HAP-1 (cell line): Measurements from ENCODE around the gene MIA2.
"Not testable (repeated sequence)": the region's sequence is repeated elsewhere in the genome, so short reads cannot be mapped to it uniquely, and the experiment has no call there.

ENCODE experiments used
- DNase-seq, 2 experiments: peaks; one replicate each; pipeline ENCODE4 v3.0.0-alpha.2; 2016 to 2020; ENCODE audit warnings: low spot score in 2 of 2
- H3K27me3 ChIP-seq: fragments of 250-450 bp; sonication (Bioruptor Pico); 2 replicates; pipeline ENCODE4 v1.5.1; 2020; ENCODE audit warnings: low read depth, mild to moderate bottlenecking, moderate library complexity
- H3K36me3 ChIP-seq: fragments of 250-450 bp; sonication (Bioruptor Pico); replicated peaks from 2 replicates; pipeline ENCODE4 v1.5.1; 2020; ENCODE audit warnings: mild to moderate bottlenecking
- H3K4me1 ChIP-seq: fragments of 250-450 bp; sonication (Bioruptor Pico); 2 replicates; pipeline ENCODE4 v1.5.1; 2020; ENCODE audit warnings: mild to moderate bottlenecking
- H3K4me3 ChIP-seq: fragments of 250-450 bp; sonication (Bioruptor Pico); 2 replicates; pipeline ENCODE4 v1.5.1; 2020; ENCODE audit warnings: mild to moderate bottlenecking, moderate library complexity
- H3K9me3 ChIP-seq: fragments of 250-450 bp; sonication (Bioruptor Pico); 2 replicates; pipeline ENCODE4 v1.5.1; 2020; ENCODE audit warnings: mild to moderate bottlenecking, moderate library complexity
- in situ Hi-C: fragments of 300-500 bp; cut with MboI; formaldehyde crosslinking; loops from 3 replicates; pipeline ENCODE4 v1.14.3; 2020; ENCODE audit warnings: low sequenced_read_pairs, inconsistent platforms, mixed read lengths

Gene MIA2

DNA sequence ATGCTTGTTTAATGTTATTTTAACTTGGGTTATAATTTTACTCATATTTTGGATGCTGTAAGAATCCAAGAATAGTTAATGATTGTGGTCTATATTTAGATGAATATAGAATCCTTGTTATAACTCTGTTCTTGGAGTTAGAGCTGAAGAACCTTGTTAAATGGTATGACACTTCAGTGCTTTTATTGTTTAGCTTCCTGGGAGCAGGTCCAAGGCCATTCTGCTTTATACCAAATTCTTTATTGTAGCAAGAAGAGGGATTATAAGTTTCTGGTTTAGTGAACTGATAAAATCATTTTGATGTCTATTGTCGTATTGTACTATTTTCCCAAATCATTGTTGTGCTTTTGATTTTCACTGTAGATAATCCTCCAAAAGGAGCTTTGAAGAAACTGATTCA is 69.4 kb downstream of the MIA2 start:
- Histone ChIP-seq H3K4me1 (peaks cover 10% of the 10 kb centered on the region), H3K27me3 (no peaks in the 10 kb centered on the region), H3K9me3 (no peaks in the 10 kb centered on the region), H3K4me3 (no peak overlapping the region), H3K36me3 (no peaks in the 10 kb centered on the region)
- DNase-seq = peak; percentile 62 to 97
- in situ Hi-C loops = no loop called here

DNA sequence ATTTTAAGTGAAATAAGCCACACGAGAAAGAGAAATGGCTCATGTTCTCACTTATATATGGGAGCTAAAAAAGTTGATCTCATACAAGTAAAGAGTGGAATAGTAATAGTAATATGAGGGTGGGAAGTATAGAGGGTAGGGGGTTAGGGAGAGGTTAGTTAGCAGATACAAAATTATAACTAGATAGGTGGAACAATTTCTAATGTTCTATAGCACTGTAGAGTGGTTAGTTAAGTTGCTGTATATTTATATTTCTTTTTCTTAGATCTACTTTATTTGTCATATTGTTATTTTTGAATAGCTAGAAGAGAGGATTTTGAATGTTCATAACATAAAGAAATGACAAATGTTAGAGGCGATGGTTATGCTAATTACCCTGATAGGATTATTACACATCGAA is 74.1 kb downstream of the MIA2 start:
- Histone ChIP-seq H3K4me1 (peaks cover 7% of the 10 kb centered on the region), H3K4me3 (no peak overlapping the region), H3K36me3 (no peaks in the 10 kb centered on the region), H3K9me3 (no peaks in the 10 kb centered on the region), H3K27me3 (no peaks in the 10 kb centered on the region)
- in situ Hi-C loops = no loop called here
- DNase-seq = no peak

DNA sequence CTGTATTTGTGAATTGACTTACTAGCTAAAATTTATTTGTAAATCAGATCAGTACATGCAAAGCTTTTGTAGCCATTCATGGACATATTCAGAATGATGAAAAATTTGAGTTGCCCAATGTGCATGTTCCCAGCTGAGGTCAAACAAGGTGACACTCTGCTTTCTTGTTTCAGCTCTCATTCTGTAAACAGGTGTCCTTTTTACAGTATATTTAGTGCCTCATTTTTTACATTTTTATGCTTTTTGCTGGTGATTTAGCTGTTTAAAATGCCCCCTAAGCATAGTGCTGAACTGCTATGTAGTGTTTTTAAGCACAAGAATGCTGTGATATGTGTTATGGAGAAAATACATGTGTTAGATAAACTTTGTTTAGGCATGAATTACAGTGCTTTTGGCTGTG is 76.3 kb downstream of the MIA2 start:
- H3K27me3 ChIP-seq = no peaks in the 10 kb centered on the region
- H3K36me3 ChIP-seq = no peaks in the 10 kb centered on the region
- no peak for DNase-seq
- no peaks in the 10 kb centered on the region for H3K9me3 ChIP-seq
- H3K4me1 ChIP-seq = no peaks in the 10 kb centered on the region
- in situ Hi-C loops = no loop called here
- H3K4me3 ChIP-seq = no peak overlapping the region

DNA sequence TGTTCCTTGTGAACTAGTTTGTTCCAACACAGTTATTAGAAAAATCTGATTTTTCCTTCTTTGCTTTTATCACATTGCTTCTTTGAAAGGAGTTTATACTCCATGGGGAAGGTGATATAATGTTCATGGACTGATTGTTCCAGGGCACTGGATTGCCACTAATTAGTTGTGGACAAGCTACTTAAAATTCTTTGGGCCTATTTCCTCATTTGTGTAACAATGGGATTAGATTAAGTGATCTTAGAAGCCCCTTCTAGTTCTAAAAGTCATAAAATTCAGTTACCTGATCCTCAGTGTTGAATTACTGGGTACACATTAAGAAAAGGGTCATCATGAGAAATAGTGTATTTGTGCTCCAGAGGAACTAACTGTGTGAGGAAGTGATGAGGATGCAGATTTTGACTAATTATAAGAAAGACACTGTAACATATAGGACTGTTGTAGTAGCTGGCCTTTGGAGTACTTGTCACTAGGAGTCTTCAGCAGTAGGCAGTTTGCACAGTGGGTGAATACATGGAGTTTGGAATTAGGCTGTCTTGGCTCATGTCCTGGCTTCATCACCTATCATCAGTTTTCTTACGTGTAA is 82.2 kb downstream of the MIA2 start:
- no peaks in the 10 kb centered on the region for H3K27me3 ChIP-seq
- peaks cover 2% of the 10 kb centered on the region; the same call in 1 of the 2 replicates for H3K36me3 ChIP-seq

DNA sequence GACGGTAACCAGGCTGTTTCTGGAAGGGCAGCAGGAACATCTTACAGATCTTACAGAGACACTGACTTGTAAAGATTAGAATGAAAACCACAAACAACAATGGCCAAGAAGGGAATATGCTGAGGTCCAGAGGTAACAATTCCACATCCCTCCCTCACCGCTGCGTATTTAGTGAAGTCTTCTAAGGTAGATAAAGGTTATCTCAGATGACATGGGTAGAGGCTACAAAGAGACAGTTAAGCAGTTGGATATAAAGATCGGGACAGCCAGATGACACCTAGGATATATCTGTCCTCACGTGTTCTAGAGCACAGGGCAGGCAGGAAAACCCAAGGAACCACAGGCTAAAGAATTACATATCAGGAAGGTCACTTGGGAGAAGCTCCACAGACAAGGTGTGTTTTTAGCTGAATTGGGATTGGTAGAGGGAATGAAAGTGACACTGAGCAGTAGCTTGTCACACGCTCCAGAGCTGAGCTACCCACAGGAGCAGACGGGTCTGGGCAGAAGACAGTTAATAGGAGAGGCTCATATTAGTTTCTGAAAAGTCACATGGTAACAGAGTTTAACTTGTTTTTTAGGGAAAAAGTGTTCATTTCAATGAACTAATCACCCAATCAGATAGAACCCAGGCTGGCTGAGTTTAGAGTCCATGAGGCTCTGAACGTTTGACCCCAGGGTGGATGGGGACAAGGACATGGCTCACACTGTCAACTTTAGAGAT is 83.3 kb downstream of the MIA2 start:
- H3K9me3 ChIP-seq = no peaks in the 10 kb centered on the region
- in situ Hi-C loops = no loop called here
- DNase-seq = no peak
- peaks cover 12% of the 10 kb centered on the region for H3K4me1 ChIP-seq
- H3K4me3 ChIP-seq = no peak overlapping the region
- peaks cover 2% of the 10 kb centered on the region; the same call in 1 of the 2 replicates for H3K36me3 ChIP-seq
- no peaks in the 10 kb centered on the region for H3K27me3 ChIP-seq

More for the DNA sequence above, 82.2 kb downstream of the MIA2 start:
- Histone ChIP-seq H3K4me1 (peaks cover 12% of the 10 kb centered on the region), H3K4me3 (no peak overlapping the region), H3K9me3 (no peaks in the 10 kb centered on the region)
- peak; percentile 15 to 74 for DNase-seq
- in situ Hi-C loops = no loop called here

DNA sequence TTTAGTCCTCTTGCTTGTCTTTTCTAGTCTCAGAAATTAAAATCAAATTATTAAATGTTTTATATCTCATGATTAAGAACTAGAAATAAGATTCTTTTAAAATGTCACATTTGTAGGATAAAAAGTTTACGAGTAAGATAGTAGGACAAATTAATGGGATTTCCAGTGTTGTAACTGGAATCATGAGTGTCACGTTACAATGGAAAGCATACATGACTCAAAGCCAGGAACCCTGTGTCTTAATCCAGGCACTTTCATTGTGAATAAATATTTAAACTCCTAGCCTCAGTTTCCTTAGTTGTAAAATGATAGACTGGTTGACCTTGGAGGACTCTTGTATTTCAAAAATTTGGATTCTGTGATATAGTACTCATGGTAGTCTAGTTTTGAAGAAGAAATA is 84.9 kb downstream of the MIA2 start:
- Histone ChIP-seq H3K4me1 (peaks cover 12% of the 10 kb centered on the region), H3K36me3 (peaks cover 2% of the 10 kb centered on the region; the same call in 1 of the 2 replicates), H3K27me3 (no peaks in the 10 kb centered on the region), H3K9me3 (no peaks in the 10 kb centered on the region), H3K4me3 (no peak overlapping the region)
- in situ Hi-C loops = no loop called here
- no peak for DNase-seq

DNA sequence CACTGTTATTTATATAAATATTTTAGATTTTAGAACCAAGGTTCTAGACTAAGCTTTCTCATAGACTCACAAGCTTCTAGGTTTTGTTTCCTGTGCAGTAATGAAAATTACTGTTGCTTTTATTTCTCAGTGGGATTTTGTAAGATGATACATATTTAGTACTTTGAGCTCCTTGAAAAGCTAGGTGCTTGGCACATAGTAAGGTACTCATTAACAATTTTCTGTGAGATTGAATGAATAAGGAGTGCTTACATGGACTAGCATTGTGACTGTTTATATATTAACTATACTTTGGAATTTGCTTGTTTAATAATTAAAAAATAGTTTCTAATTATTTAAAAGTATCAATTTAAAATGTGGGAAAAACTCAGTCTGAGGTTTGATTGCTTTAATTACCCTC is 85.7 kb downstream of the MIA2 start:
- H3K4me1 ChIP-seq = peaks cover 12% of the 10 kb centered on the region
- H3K4me3 ChIP-seq = no peak overlapping the region
- H3K36me3 ChIP-seq = peaks cover 2% of the 10 kb centered on the region; the same call in 1 of the 2 replicates
- no peak for DNase-seq
- H3K9me3 ChIP-seq = no peaks in the 10 kb centered on the region
- no peaks in the 10 kb centered on the region for H3K27me3 ChIP-seq
- in situ Hi-C loops = no loop called here

DNA sequence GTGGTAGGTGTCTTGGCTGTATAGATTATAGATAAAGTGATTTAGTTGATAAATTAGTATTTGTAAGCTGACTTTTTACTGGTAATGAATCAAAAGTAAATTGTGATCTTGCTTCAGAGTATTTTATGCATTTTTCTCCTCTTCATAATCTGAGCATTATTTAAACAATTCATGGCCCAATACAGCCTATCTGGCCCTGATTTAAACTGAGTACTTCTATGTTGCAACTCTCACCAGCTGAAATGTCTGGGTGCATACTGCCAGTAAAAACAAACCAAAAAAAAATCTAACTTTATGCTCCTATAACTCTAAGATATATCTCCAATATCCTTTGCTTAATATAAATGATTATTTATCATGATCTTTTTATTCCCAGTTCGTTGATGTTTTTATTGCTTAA is 86.6 kb downstream of the MIA2 start:
- Histone ChIP-seq H3K36me3 (peaks cover 2% of the 10 kb centered on the region; the same call in 1 of the 2 replicates), H3K4me1 (peaks cover 11% of the 10 kb centered on the region), H3K9me3 (no peaks in the 10 kb centered on the region), H3K4me3 (no peak overlapping the region), H3K27me3 (no peaks in the 10 kb centered on the region)
- DNase-seq = no peak
- in situ Hi-C loops = no loop called here

DNA sequence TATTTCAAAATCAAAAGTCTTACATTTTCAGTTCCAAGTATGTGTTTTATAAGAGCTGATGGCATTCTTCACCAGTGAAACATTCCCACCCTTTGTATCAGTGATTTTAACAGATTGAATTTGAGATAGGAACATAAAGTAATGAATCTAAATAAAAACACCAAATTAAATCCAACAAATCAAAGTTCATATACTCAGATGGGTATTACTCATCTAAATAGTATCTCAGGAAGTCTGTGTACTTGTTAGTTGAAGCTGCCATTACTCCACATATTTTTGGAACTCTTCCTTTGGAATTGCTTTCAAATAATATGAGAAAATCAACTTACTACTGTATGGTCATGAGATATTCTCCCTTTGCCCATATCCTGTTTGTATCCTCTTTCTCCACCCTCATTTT is 89.1 kb downstream of the MIA2 start:
- no peak for DNase-seq
- in situ Hi-C loops = no loop called here
- Histone ChIP-seq H3K9me3 (no peaks in the 10 kb centered on the region), H3K4me3 (no peak overlapping the region), H3K36me3 (peaks cover 3% of the 10 kb centered on the region), H3K4me1 (no peaks in the 10 kb centered on the region), H3K27me3 (no peaks in the 10 kb centered on the region)

DNA sequence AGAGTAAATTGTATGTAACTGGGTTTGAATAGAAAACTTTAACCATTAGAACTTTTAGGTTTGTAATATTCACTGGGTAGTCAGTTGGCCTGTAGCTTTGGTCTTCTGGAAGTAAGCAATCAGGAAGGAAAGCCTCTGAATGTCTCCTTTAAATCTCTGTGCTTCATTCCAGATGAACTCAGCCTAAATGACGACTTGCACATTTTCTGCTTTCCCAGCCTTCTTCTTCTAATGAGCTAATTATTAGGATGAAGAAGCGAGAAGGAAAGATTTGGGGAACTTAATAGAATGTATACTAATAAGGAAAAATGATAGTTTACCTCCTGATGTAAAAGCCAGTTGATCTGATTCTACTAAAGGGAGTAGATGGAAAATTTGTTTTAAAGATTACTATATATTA is 90.4 kb downstream of the MIA2 start:
- H3K36me3 ChIP-seq = peaks cover 6% of the 10 kb centered on the region; the same call in 1 of the 2 replicates
- H3K27me3 ChIP-seq = no peaks in the 10 kb centered on the region
- in situ Hi-C loops = no loop called here
- no peaks in the 10 kb centered on the region for H3K4me1 ChIP-seq
- H3K9me3 ChIP-seq = no peaks in the 10 kb centered on the region
- H3K4me3 ChIP-seq = no peak overlapping the region
- no peak for DNase-seq

DNA sequence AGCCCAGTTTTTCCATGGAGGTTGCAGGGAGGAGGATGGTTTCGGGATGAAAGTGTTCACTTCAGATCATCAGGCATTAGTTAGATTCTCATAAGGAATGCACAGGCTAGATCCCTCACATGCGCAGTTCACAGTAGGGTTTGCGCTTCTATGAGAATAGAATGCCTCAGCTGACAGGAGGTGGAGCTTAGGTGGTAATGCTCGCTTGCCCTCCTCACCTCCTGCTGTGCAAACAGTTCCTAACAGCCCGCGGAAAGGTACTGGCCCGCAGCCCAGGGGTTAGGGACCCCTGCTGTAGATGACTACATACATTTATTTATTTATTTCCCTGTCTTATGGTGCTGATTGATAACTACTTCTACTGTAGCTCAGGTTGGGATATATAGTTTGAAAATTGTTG is 105.3 kb downstream of the MIA2 start:
- no peaks in the 10 kb centered on the region for H3K4me1 ChIP-seq
- H3K4me3 ChIP-seq = no peak overlapping the region
- H3K36me3 ChIP-seq = no peaks in the 10 kb centered on the region
- no peak for DNase-seq
- in situ Hi-C loops = no loop called here
- H3K9me3 ChIP-seq = no peaks in the 10 kb centered on the region
- no peaks in the 10 kb centered on the region for H3K27me3 ChIP-seq

DNA sequence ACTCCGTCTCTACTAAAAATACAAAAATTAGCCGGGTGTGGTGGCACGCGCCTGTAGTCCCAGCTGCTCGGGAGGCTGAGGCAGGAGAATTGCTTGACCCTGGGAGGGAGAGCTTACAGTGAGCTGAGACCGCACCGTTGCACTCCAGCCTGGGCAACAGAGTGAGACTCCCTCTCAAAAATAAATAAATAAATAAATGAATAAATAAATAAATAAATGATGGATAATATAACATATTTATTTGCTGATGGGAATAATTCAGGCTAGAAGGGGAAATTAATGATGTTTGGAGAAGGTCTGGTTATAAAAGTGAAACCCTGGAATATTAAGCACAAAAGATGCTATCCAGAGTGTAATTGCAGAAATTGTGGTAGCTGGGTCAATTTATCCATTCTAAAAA is 107.4 kb downstream of the MIA2 start:
- H3K4me1 ChIP-seq, H3K9me3 ChIP-seq, H3K27me3 ChIP-seq, DNase-seq, in situ Hi-C loops, H3K36me3 ChIP-seq, H3K4me3 ChIP-seq: not testable (repeated sequence)

DNA sequence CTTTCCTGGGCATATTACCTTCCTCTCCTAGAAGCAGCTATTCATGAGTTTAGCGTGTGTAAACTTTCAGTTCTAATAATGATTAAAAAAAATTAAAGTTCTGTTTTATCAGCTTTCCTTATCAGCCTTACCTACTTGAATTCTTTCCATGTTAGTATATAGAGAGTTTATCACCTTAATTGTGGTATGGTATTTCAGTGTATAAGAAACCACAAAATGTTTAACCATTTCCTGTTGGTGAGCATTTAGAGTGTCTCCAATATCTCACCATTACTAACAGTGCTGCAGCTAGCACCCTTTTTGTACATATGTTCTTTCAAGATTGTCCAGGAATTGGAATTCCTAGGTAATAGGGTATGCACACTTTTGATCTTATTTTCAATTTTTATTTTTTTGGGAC is 109.1 kb downstream of the MIA2 start:
- H3K27me3 ChIP-seq = no peaks in the 10 kb centered on the region
- in situ Hi-C loops = no loop called here
- DNase-seq = no peak
- H3K36me3 ChIP-seq = peaks cover 6% of the 10 kb centered on the region
- H3K9me3 ChIP-seq = no peaks in the 10 kb centered on the region
- H3K4me3 ChIP-seq = no peak overlapping the region
- no peaks in the 10 kb centered on the region for H3K4me1 ChIP-seq

DNA sequence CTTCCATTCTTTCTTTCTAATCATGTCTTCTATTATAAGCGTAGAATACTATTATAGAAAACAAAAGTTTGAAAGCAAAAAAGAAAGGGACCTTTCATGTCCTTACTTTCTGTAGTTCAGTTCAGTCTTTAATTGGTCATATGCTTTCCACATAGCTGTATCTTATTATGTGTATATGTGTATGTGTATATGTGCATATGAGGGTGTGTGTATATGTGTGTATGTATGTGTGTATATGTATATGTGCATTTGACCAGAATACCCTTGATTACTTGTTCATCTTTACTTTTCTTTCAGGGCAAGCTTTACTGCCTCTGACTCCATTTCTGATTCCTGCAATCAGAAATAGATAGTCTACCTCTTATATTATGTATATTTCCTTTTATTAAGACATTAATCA is 109.9 kb downstream of the MIA2 start:
- no peak for DNase-seq
- peaks cover 6% of the 10 kb centered on the region for H3K36me3 ChIP-seq
- H3K27me3 ChIP-seq = no peaks in the 10 kb centered on the region
- H3K9me3 ChIP-seq = no peaks in the 10 kb centered on the region
- H3K4me1 ChIP-seq = no peaks in the 10 kb centered on the region
- in situ Hi-C loops = no loop called here
- no peak overlapping the region for H3K4me3 ChIP-seq
